ENCODE data around the gene SRSF2.
A peak's percentile ranks its signal among the peaks of the same experiment; 100 is the strongest.

SRSF2 gene

DNA sequence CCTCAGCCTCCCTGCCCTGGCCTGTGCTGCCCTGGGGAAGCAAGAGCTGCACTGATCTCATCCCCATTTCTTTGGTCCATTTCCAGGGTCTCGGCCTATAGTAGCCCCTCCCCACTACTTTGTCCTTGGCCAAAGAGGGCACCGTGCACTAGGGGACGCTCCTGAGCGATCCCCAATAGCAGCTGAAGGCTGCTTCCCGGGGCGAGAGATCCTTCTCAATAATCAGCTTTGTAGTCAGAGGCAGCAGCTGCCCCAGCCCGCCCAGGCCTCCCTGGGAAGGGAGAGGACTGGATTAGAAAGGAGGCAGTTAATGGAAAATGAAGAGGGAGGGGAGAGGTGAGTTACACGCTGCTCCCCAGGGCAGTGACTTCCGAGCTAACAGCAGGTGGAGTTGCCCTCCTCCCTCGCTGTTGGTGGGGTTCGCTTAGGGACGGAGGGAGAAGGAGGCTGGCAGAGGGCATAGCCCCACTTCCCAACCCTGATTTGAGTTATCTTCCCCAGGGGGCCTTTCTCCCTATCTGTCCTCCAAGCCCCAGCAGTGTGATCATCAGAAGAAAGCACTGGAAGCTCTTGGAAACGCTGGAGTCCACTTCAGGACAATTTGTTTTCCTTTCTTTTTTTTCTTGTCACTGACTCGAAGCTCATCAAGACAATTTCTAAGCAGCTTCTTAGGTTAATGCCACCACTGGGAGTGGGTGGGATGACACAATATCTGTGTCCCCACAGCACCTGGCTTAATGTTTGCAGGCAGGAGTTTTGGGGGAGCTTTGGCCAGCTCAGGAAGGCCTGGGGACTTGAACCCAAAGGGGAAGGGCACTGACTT, 28.9 kb downstream of the SRSF2 start:
- peak overlapping the region; percentile 71 for H3K4me3 ChIP-seq (ENCODE audit: low read depth, low read length)
- TF ChIP-seq, protein P1, sequence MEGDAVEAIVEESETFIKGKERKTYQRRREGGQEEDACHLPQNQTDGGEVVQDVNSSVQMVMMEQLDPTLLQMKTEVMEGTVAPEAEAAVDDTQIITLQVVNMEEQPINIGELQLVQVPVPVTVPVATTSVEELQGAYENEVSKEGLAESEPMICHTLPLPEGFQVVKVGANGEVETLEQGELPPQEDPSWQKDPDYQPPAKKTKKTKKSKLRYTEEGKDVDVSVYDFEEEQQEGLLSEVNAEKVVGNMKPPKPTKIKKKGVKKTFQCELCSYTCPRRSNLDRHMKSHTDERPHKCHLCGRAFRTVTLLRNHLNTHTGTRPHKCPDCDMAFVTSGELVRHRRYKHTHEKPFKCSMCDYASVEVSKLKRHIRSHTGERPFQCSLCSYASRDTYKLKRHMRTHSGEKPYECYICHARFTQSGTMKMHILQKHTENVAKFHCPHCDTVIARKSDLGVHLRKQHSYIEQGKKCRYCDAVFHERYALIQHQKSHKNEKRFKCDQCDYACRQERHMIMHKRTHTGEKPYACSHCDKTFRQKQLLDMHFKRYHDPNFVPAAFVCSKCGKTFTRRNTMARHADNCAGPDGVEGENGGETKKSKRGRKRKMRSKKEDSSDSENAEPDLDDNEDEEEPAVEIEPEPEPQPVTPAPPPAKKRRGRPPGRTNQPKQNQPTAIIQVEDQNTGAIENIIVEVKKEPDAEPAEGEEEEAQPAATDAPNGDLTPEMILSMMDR (IDR thresholded peaks at IDR 0.05; ENCODE audit: low read depth, low read length) = no peak

DNA sequence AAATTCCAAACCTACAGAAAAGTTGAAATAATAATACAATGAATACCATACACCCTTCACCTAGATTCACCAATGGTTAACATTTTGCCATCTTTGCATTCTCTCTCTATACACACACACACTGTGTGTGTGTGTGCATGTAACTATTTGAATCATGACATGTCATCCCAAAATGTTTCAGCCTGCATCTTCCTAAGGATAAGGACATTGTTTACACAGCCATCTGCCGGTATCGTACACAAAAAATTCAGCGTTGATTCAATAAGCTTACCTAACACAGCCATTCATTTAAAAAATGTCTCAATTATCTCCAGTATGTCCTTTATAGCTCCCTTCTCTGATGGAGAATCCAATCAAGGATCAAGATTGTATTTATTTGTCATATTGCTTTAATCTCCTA, 30.3 kb downstream of the SRSF2 start:
- TF ChIP-seq, protein P1 (IDR thresholded peaks at IDR 0.05; ENCODE audit: low read depth, low read length) = no peak
- H3K4me3 ChIP-seq (ENCODE audit: low read depth, low read length) = no peak overlapping the region

DNA sequence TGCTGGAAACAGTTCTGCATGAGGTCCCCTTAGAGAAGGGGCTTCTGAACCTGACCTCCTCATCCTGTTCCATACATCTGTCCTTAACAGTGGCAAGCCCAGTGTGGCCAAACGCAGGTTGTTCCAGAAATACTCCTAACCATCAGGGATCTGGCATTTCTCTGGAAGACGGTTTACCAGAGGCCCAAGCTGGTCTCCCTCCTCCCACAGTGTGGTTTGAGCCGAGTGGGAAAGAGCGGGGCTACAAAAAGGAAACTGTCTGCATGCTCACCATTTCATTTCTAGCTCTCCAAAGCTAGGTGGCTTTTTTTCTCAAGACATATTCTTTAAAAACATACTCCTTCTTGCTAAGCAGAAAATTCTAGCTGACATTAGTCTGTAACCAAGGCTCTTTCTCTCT, 32.3 kb downstream of the SRSF2 start:
- no peak overlapping the region for H3K4me3 ChIP-seq (ENCODE audit: low read depth, low read length)
- TF ChIP-seq, protein P1 (IDR thresholded peaks at IDR 0.05; ENCODE audit: low read depth, low read length) = no peak

DNA sequence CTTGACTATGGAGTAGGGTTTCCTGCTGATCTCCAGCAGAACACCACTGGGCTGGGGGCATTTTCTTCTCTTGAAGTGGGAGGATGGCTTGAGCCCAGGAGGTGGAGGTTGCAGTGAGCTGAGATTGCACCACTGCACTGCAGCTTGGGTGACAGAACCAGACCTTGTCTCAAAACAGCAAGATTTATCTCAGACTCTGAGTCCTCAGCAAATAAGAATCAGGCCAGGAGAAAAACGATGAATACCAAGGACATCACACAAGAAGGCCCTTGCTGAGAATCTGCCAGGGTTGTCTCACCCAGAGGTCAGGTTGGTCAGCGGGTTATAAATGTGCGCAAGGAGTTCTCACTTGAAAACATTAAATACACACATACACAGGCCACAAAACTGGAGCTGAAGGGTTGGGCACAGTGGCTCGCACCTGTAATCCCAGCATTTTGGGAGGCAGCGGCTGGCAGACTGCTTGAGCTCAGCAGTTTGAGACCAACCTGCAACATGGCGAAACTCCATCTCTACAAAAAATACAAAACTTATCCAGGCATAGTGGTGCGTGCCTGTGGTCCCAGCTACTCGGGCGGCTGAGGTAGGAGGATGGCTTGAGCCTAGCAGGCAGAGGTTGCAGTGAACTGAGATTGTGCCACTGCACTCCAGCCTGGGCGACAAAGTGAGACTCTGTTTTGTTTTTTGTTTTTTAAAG, 34.0 kb downstream of the SRSF2 start:
- TF ChIP-seq, protein P1 (IDR thresholded peaks at IDR 0.05; ENCODE audit: low read depth, low read length) = no peak
- H3K4me3 ChIP-seq (ENCODE audit: low read depth, low read length) = no peak overlapping the region

DNA sequence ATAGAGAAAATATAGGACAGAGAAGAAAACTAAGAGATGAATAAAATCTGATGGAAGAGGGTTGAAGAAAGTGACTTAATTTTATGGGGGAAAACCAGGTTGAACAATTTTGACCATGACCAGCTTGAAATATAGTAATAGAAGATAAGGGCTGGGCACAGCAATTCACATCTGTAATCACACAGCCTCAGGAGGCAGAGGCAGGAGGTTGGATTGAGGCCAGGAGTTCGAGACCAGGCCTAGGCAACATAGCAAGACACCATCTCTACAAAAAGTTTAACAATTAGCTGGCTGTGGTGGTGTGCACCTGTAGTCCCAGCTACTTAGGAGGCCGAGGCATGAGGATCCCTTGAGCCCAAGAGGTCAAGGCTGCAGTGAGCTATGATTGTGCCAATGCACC, 35.1 kb downstream of the SRSF2 start:
- TF ChIP-seq, protein P1 (IDR thresholded peaks at IDR 0.05; ENCODE audit: low read depth, low read length) = no peak
- no peak overlapping the region for H3K4me3 ChIP-seq (ENCODE audit: low read depth, low read length)

DNA sequence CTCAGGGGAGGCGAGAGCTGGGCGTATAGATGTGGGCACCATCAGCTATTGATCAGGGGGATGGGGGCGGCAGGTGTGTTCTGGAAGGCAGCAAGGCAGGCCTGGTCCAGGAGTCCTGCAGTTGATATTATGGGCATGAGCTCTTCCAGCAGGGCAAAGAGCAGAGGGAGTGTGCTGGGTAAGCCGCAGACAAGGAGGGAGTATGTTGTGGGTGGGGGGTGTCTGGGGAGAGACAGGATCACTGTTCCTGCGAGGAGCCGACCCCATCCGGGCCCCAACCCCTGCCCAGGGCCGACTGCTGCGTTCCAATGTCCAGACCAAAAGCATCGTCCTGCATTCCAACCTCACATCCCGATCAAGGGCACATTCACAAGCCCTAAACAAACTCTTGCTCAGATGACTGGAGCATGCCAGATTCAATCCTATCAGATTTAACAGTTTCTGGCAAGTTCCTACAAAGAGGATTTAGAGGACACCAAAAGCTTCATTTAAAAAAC, 35.6 kb downstream of the SRSF2 start:
- H3K4me3 ChIP-seq (ENCODE audit: low read depth, low read length) = peak overlapping the region; percentile 18; the same call in 1 of the 2 replicates
- TF ChIP-seq, protein P1 (IDR thresholded peaks at IDR 0.05; ENCODE audit: low read depth, low read length) = no peak
